GM10266 (cell line): ENCODE measurements around the gene PRR5.

Source experiments
- DNase-seq: peaks from one replicate; pipeline ENCODE4 v3.0.0; 2012; ENCODE audit errors: extremely low spot score
- TF ChIP-seq, protein P1 (sequence below): IDR thresholded peaks from 2 replicates; pipeline ENCODE4 v1.5.1; 2012; ENCODE audit warnings: mild to moderate bottlenecking, low read depth; ENCODE audit not compliant: control insufficient read depth, insufficient read depth; ENCODE audit errors: missing control alignments

PRR5 gene

DNA sequence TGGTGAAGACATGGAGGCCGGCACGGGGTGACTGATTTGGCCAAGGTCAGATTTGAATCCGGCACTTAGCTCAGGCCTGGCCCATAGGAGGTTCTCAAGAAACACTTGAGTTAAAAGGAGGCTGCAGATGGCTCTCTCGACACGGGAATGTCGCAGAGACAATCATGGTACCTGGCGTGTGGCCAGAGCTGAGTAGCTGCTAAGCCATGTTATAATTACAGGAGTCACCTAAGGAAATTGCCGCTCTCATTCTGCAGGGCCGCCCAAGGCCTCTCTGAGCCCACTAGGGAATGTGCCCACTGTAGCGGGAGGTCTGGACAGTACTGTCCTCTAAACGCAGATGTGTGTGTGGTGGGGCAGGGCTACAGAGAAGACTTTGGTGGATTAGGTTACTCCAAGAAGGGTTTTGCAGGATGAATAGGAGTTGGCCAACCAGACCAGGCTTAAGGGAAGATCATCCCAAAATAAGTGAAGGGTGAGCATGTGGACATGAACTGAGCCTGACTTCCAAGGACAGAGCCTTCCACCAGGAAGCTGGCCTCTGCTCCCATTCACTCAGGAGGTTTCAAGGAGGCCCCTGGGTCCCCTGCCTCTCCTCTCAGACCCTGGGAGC lies 19.3 kb upstream of the PRR5 start:
- no peak for DNase-seq

DNA sequence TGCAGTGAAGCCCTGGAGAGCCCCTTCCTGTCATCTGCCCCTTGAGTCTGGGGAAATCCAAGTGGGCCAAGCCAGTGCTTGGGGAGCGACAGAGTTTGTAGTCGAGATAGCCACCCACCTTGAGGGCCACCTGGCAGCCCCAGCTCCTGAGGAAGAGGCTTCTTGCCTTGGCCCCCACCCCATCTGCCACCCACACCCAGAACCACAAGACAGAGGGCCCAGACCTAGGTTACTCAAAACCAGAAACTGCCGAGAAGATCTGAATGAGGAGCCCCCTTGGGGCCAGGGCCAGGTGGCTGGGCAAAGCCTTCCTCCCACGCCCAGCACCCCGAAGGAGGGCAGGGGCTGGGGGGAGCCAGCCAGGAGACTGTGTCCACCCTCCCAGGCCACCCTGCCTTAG lies 18.8 kb upstream of the PRR5 start:
- peak; percentile 64 for DNase-seq
- TF ChIP-seq, protein P1, sequence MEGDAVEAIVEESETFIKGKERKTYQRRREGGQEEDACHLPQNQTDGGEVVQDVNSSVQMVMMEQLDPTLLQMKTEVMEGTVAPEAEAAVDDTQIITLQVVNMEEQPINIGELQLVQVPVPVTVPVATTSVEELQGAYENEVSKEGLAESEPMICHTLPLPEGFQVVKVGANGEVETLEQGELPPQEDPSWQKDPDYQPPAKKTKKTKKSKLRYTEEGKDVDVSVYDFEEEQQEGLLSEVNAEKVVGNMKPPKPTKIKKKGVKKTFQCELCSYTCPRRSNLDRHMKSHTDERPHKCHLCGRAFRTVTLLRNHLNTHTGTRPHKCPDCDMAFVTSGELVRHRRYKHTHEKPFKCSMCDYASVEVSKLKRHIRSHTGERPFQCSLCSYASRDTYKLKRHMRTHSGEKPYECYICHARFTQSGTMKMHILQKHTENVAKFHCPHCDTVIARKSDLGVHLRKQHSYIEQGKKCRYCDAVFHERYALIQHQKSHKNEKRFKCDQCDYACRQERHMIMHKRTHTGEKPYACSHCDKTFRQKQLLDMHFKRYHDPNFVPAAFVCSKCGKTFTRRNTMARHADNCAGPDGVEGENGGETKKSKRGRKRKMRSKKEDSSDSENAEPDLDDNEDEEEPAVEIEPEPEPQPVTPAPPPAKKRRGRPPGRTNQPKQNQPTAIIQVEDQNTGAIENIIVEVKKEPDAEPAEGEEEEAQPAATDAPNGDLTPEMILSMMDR: no peak

More for the DNA sequence above, 19.3 kb upstream of the PRR5 start:
- TF ChIP-seq, protein P1: no peak

GRCh38 chr22:44683881-44684280 lies 18.1 kb upstream of the PRR5 start:
- DNase-seq: no peak
- TF ChIP-seq, protein P1: no peak

DNA sequence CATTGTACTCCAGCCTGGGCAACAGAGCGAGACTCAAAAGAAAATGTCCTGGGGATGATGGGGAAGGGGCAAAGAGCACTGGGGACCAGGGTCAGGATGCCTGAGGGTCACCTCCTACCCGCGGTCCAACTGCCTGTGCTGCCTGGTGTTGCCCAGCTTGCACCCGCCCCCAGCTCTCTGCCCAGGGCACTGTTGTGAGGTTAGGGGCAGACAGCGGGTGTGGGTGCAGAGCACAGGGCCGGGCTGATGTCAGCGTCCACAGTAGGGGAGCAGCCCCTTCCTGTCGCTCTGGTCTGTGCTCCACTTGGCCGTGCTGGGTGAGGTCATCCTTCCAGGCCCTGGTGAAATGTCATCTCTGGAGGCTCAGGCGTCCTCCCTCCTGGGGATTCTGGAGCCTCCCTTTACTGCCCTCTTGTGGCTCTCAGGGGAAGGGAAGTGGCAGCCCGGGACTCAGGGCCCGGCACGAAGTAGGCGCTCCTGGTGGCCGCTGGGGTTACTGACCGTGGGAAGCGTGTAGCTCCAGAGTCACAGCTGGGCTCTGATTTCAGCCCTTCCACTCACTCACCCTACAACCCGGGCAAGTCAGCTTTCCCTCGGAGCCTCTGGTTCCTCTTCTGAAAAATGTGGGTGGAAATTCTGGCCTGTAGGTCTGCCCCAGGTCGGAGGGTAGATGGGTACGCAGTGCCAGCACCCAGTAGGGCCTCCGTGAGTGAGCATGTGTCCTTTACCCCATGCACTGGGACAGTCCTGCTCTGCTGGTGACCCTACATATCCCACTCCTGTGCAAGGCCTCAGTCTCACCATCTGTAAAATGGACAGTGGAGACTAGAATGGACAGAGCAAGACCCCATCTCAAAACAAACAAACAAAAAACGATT lies 17.3 kb upstream of the PRR5 start:
- peak; percentile 79 for DNase-seq
- TF ChIP-seq, protein P1: peak; percentile 90

DNA sequence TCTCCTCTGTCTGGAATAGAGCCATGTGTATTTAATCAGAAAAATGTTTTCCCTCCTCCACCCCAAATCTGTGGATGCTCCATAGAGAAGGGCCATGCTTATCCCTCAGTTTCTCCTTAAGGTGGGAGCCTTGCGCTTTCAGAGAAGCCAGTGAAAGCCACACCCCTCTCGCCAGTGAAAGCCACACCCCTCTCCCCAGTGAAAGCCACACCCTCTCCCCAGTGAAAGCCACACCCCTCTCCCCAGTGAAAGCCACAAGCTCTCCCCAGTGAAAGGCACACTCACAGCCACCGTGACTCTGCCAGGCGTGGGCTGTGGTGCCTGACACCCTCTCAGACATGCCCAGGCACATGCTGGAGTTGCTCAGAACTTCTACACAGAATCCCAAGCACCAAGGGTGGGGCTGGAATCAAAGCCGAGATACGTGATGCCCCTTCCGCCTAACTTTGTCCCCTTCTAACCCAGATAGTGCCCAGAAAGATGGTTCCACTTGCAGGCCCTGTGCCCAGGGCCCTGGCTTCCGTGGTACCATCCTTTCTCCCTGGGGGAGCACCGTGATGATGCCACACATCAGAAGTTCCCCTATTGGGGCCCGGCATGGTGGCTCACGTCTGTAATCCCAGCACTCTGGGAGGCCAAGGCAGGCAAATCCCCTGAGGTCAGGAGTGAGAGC lies 16.5 kb upstream of the PRR5 start:
- peak; percentile 61 for DNase-seq
- TF ChIP-seq, protein P1: no peak

- no peak for DNase-seq
- TF ChIP-seq, protein P1: no peak
Observed at GRCh38 chr22:44686873-44687600, 15.0 kb upstream of the PRR5 start.

GRCh38 chr22:44689173-44689572 lies 12.8 kb upstream of the PRR5 start:
- no peak for DNase-seq
- TF ChIP-seq, protein P1: no peak
